K562 (cell line): ENCODE results near the gene MAP7D1. TPM values are rescaled to one million over a fixed set of nuclear protein-coding genes. Genes with fewer than 3 reads are reported as not detected.

ENCODE experiments used
- ATAC-seq: fragments of 200-7000 bp; cut with Tn5 transposase; 3 replicates; pipeline ENCODE4 v1.9.1; 2020; ENCODE audit warnings: moderate library complexity
- BruUV-seq: library from RNA; stranded (reverse); fragments of 400-500 nt; replicated peaks from 2 replicates; lab custom pipeline; 2021; lab: Mats Ljungman, UMichigan
- CTCF ChIA-PET: fragments of 300-600 bp; formaldehyde crosslinking; extraction: SDS; loops from one replicate; lab custom pipeline; 2021; ENCODE audit warnings: low intra/inter-chr PET ratio; lab: Yijun Ruan, JAX
- POLR2A ChIA-PET: fragments of 300-600, 350-650 bp; sonication (Branson Sonifier 250); formaldehyde crosslinking; extraction: SDS; loops from one replicate; lab custom pipeline; 2021; ENCODE audit warnings: antibody characterized with exemption, inconsistent platforms; lab: Yijun Ruan, JAX
- DNase-seq, 4 experiments: peaks; one replicate each; pipeline versions ENCODE4 v3.0.0 to v3.0.0-alpha.2; 2011 to 2018; ENCODE audit warnings: low spot score in 3 of 4, mixed read lengths in 3 of 4; ENCODE audit errors: extremely low read depth in 1 of 4
- FAIRE-seq: peaks from 2 replicates; lab custom pipeline; 2011; peaks lifted over from hg19 to GRCh38; lab: Jason Lieb, UNC
- H2AFZ ChIP-seq: 2 replicates; pipeline ENCODE4 v1.6.0; 2011; ENCODE audit warnings: low read depth, low read length, control low read depth, inconsistent platforms
- H3K27ac ChIP-seq: fragments of 200-600 bp; 3 replicates; pipeline ENCODE4 v1.8.0; 2011; ENCODE audit warnings: low read depth, mild to moderate bottlenecking, control low read depth, inconsistent platforms, low read length, moderate library complexity, mixed read lengths; ENCODE audit errors: extremely low read depth
- H3K27me3 ChIP-seq, 2 experiments: fragments of 300-600 bp in 1 of 2; 2 replicates in 1 of 2; 3 replicates in 1 of 2; pipeline versions ENCODE4 v1.6.0 to v1.8.0; 2011; ENCODE audit warnings: inconsistent platforms in 2 of 2, low read length in 2 of 2, mild to moderate bottlenecking in 1 of 2, mixed read lengths in 1 of 2, moderate library complexity in 1 of 2; ENCODE audit not compliant: control insufficient read depth in 2 of 2, insufficient read depth in 2 of 2
- H3K36me3 ChIP-seq: fragments of 300-600 bp; 3 replicates; pipeline ENCODE4 v1.8.0; 2011; ENCODE audit warnings: mild to moderate bottlenecking, low read length, inconsistent platforms; ENCODE audit not compliant: control insufficient read depth, insufficient read depth
- H3K4me1 ChIP-seq, 2 experiments: fragments of 200-600 bp in 1 of 2; replicated peaks in 1 of 2; 2 replicates in 1 of 2; 3 replicates in 1 of 2; pipeline versions ENCODE4 v1.5.1 to v1.8.0; 2011; ENCODE audit warnings: inconsistent platforms in 2 of 2, low read length in 2 of 2, mild to moderate bottlenecking in 1 of 2, mixed read lengths in 1 of 2, moderate library complexity in 1 of 2; ENCODE audit not compliant: control insufficient read depth in 2 of 2, insufficient read depth in 2 of 2
- H3K4me2 ChIP-seq: 2 replicates; pipeline ENCODE4 v1.6.1; 2011; ENCODE audit warnings: low read length, control low read depth, inconsistent platforms, mixed read lengths; ENCODE audit not compliant: insufficient read depth
- H3K4me3 ChIP-seq: fragments of 200-600 bp; sonication (generic), shearing (Covaris generic); 2 replicates; pipeline ENCODE4 v1.5.1; 2016; ENCODE audit warnings: control low read depth, inconsistent platforms
- H3K79me2 ChIP-seq: fragments of 200-600 bp; 3 replicates; pipeline ENCODE4 v1.8.0; 2011; ENCODE audit warnings: low read length, inconsistent platforms; ENCODE audit not compliant: control insufficient read depth, insufficient read depth
- H3K9ac ChIP-seq, 2 experiments: 2 replicates each; pipeline versions ENCODE4 v1.6.0 to v1.6.1; 2011; ENCODE audit warnings: low read depth in 2 of 2, low read length in 2 of 2, control low read depth in 1 of 2, inconsistent platforms in 1 of 2, mild to moderate bottlenecking in 1 of 2, mixed read lengths in 1 of 2; ENCODE audit not compliant: insufficient read depth in 1 of 2
- H3K9me1 ChIP-seq: one replicate; pipeline ENCODE4 v1.6.0; 2011; ENCODE audit warnings: inconsistent platforms, mild to moderate bottlenecking, low read length, moderate library complexity; ENCODE audit not compliant: control insufficient read depth, insufficient read depth
- H3K9me3 ChIP-seq: replicated peaks from 2 replicates; pipeline ENCODE4 v1.5.1; 2011; ENCODE audit warnings: low read depth, low read length, inconsistent platforms; ENCODE audit not compliant: control insufficient read depth, insufficient read depth
- H4K20me1 ChIP-seq: replicated peaks from 2 replicates; pipeline ENCODE4 v1.6.1; 2011; ENCODE audit warnings: low read length, inconsistent platforms, mixed read lengths; ENCODE audit not compliant: control insufficient read depth, insufficient read depth
- MBD2 ChIP-seq: sonication (generic); IDR thresholded peaks from 2 replicates; pipeline ENCODE4 v1.6.1; 2016; ENCODE audit warnings: low read depth, borderline replicate concordance
- PKNOX1 ChIP-seq: fragments of 450-650 bp; IDR thresholded peaks from 2 replicates; pipeline ENCODE4 v1.6.1; 2016
- SETDB1 ChIP-seq: IDR thresholded peaks from one replicate; pipeline ENCODE4 v1.6.1; 2012; ENCODE audit warnings: low read length, control low read depth, inconsistent platforms
- SIN3A ChIP-seq, 2 experiments: fragments of 150-350 bp in 1 of 2; IDR thresholded peaks; 2 replicates each; pipeline ENCODE4 v1.6.1; 2011 to 2016; ENCODE audit warnings: borderline replicate concordance in 2 of 2, low read depth in 2 of 2, low read length in 2 of 2, mild to moderate bottlenecking in 2 of 2, moderate library complexity in 2 of 2; ENCODE audit not compliant: control insufficient read depth in 1 of 2
- SP2 ChIP-seq: IDR thresholded peaks from 2 replicates; pipeline ENCODE4 v1.6.1; 2011; ENCODE audit warnings: mild to moderate bottlenecking, low read depth, low read length, moderate library complexity; ENCODE audit not compliant: poor library complexity, severe bottlenecking; ENCODE audit errors: extremely low read depth
- U2AF1 ChIP-seq: fragments of 200-400 bp; formaldehyde crosslinking; optimal IDR thresholded peaks from 2 replicates; pipeline ENCODE3; 2017; ENCODE audit warnings: mild to moderate bottlenecking, low read depth, low read length, moderate library complexity
- ZNF197 ChIP-seq: fragments of 200-800 bp; sonication (Bioruptor generic); IDR thresholded peaks from 2 replicates; pipeline ENCODE4 v1.6.1; 2016; ENCODE audit warnings: low read depth, missing genetic modification characterization, missing compliant biosample characterization
- ZSCAN29 ChIP-seq: fragments of 450-650 bp; IDR thresholded peaks from 2 replicates; pipeline ENCODE4 v1.6.1; 2017
- WGBS: fragments of 100-300 bp; shearing (Covaris generic); methylation state at CpG from one replicate; pipeline ENCODE4 v1.1.6; 2016; ENCODE audit warnings: low coverage, mixed read lengths; ENCODE audit not compliant: insufficient coverage; ENCODE audit errors: missing lambda C conversion rate; 5-methylcytosine and 5-hydroxymethylcytosine counted together
- in situ Hi-C: fragments of 300-500 bp; cut with MboI; formaldehyde crosslinking; loops from 4 replicates; pipeline ENCODE4 v1.15.0; 2018; ENCODE audit warnings: inconsistent platforms, mixed read lengths
- intact Hi-C: fragments of 100-400 bp; cut with micrococcal nuclease; formaldehyde crosslinking; loops from 2 replicates; pipeline ENCODE4 v1.14.2; 2022
- polyA plus RNA-seq, 8 experiments: library from polyadenylated mRNA; depleted of rRNA in 4 of 8; stranded (reverse) in 5 of 8; unstranded in 3 of 8; fragments of >200 nt; fragmentation: Nextera tagmentation in 2 of 8; fragmentation: Illumina TruSeq in 1 of 8; extraction: Ambion mirVana in 2 of 8; extraction: Trizol in 1 of 8; gene quantifications; 2 replicates each; pipeline versions ENCODE4 v1.2.1 to v1.2.3, GENCODE V29; 2011 to 2014; ENCODE audit warnings: inconsistent platforms in 1 of 8, missing spikeins in 1 of 8
- total RNA-seq, 7 experiments: library from RNA; depleted of rRNA in 6 of 7; stranded (reverse); fragments of >200 nt in 6 of 7; fragmentation: Illumina TruSeq in 2 of 7; extraction: Trizol in 2 of 7; gene quantifications; 2 replicates each; pipeline versions ENCODE4 v1.2.1 to v1.2.3, GENCODE V29; 2011 to 2021; ENCODE audit warnings: low replicate concordance in 1 of 7

MAP7D1 gene
- total and polyA plus RNA-seq, 9 of the 15 experiments (the other 6 are each of a cell fraction or from before 2014, with no cell fraction given) = 3.6 to 108 (median 34.5) TPM

- peaks cover 92% of the 10 kb centered on the region; the same call in 2 of the 3 replicates for H3K36me3 ChIP-seq
- POLR2A ChIA-PET = interaction anchor here (0.6 to 1.9 kb wide), 6 partner anchors 8 to 1243 kb away, joined by 3 to 5 read pairs (median 4); no protein-coding TSS in a partner anchor
- peak overlapping the region in 1 of 2 experiments; percentile 76; a peak in 1 of 4 replicates for H3K9ac ChIP-seq
- ATAC-seq (no peak), FAIRE-seq (no peak), DNase-seq (no peak)
- in situ Hi-C loops = no loop called here
- H3K4me3 ChIP-seq = no peak overlapping the region
- intact Hi-C loops = no loop called here
- no peaks in the 10 kb centered on the region for H3K9me3 ChIP-seq
- no peaks in the 10 kb centered on the region for H3K27me3 ChIP-seq
- 0 out of 2 replicates have a peak, but pooled peaks cover 4% of the 10 kb centered on the region for H4K20me1 ChIP-seq
- WGBS = 94% methylated on average over 11 of the region's 11 CpGs
- no peaks in the 10 kb centered on the region for H3K79me2 ChIP-seq
- H3K9me1 ChIP-seq = no peaks in the 10 kb centered on the region
- peaks cover 0 to 23% of the 10 kb centered on the region in 2 experiments; a peak in 1 of 5 replicates for H3K4me1 ChIP-seq
- no TSS peak for BruUV-seq
- H3K27ac ChIP-seq = no peak overlapping the region
- H3K4me2 ChIP-seq = no peak overlapping the region
- CTCF ChIA-PET = no interaction called here
- H2AFZ ChIP-seq = no peak overlapping the region
- TF ChIP-seq ZNF197 (CRISPR knock-in tag) (no peak), SIN3A (IDR thresholded peaks at IDR 0.05; ENCODE audit: borderline replicate concordance in 2 of 2, control insufficient read depth in 1 of 2, low read depth in 2 of 2, low read length in 2 of 2) (no peak), SETDB1 (no peak), SP2 (no peak), U2AF1 (no peak), MBD2 (no peak), PKNOX1 (no peak), ZSCAN29 (no peak)
Observed at GRCh38 chr1:36175137-36176095, 19.5 kb downstream of the MAP7D1 start.
